ENCODE data around the gene SERF2. TPM values are rescaled to one million over a fixed set of nuclear protein-coding genes. Genes with fewer than 3 reads are reported as not detected.
"Not testable (repeated sequence)": the region's sequence is repeated elsewhere in the genome, so short reads cannot be mapped to it uniquely, and the experiment has no call there.

The SERF2 gene
- total RNA-seq, 1 donor from 2014 or later: 681 TPM

GRCh38 chr15:43792761-43793476 lies 799 bp downstream of the SERF2 start:
- intact Hi-C loops (cut with micrococcal nuclease): loop anchor here (1.0 to 10.0 kb wide), 7 partner anchors 7 to 1518 kb away; partner anchors contain the start of genes CTDSPL2, GANC, GOLM2 and HYPK

GRCh38 chr15:43793647-43794046 lies 1.5 kb downstream of the SERF2 start:
- intact Hi-C loops (cut with micrococcal nuclease): loop anchor here (2.0 to 10.0 kb wide), 3 partner anchors 301 to 1519 kb away; partner anchors contain the start of genes CTDSPL2, GANC, TMEM87A and TP53BP1

DNA sequence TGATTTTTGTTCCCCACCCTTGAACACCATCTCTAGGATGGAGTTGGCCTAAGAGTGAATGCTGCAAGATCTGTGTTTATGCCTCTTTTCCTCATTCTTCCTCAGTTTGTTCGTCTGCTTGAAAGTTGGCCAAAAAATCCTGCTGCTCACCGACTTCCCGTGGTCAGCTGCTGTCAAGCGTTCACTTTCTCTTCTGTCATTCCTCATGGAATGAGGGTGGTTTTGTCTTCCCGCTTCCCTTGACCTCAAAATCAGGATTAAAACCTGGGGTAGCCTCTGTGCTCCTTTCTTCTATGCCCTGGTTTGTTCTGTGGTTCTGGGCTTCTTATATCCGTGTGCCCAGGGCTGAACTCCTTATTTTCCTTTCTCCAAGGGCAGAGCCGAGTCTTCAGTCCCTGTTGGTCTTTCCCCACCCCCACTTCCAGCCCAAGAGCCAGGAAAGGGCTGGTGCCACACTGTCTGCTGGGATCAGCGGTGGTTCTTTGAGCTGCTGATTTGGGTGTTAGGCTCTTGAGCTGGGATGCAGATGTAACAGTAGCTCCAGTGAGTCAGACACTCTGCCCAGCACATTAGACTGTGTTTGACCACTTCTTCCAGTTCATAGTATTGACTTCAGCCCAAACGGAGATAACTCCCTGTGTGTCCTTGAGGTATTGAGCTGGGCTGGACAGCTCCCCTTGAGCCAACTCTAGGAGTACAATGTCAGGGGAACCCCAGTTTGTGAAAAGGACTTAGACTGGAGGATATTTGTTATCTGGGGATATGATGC lies 2.3 kb downstream of the SERF2 start:
- intact Hi-C loops (cut with micrococcal nuclease): loop anchor here (5.0 to 10.0 kb wide), 2 partner anchors 302 to 1520 kb away; partner anchors contain the start of genes GANC, TMEM87A and TP53BP1

GRCh38 chr15:43795197-43795596 lies 3.1 kb downstream of the SERF2 start:
- intact Hi-C loops (cut with micrococcal nuclease): loop anchor here (10.0 kb wide), 1 partner anchor 1520 kb away; the partner anchor contains the start of genes GANC and TMEM87A

- intact Hi-C loops (cut with micrococcal nuclease): loop anchor here (10.0 kb wide), 1 partner anchor 1521 kb away; the partner anchor contains the start of genes GANC and TMEM87A
Observed at GRCh38 chr15:43795997-43796396, 3.9 kb downstream of the SERF2 start.

DNA sequence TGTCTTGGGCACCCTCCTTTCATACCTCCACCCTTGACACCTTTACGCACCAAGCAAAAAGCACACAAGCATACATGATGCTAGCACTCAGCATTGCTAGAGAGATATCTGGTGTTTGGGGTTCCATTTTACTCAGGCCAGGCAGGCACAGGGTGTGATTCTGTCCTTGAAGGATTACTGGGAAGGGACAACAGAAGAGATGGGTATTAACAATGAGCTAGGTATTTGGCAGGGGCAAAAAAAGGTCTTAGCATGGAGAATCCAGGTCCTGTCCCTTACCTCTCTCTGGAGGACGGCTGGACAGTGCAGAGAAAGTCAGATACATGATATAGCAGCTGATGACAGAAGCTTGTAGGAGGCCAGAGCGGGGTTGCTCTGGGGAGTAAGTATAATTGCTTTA lies 4.4 kb downstream of the SERF2 start:
- intact Hi-C loops (cut with micrococcal nuclease): loop anchor here (10.0 kb wide), 1 partner anchor 1522 kb away; the partner anchor contains the start of genes GANC and TMEM87A

- intact Hi-C loops (cut with micrococcal nuclease): loop anchor here (10.0 kb wide), 1 partner anchor 1525 kb away; the partner anchor contains the start of genes GANC and TMEM87A
Observed at GRCh38 chr15:43799209-43799944, 7.3 kb downstream of the SERF2 start.

- intact Hi-C loops (cut with micrococcal nuclease): loop anchor here (1.0 to 10.0 kb wide), 6 partner anchors 8 to 1525 kb away; partner anchors contain the start of genes GANC, MFAP1, SERF2 and TMEM87A
Observed at GRCh38 chr15:43799945-43800285, 7.8 kb downstream of the SERF2 start, which contains the start of gene SERINC4. Gene SERINC4, minus strand, starts transcription at chr15:43800220. Its CDS starts 234 bp downstream, at chr15:43799986.

GRCh38 chr15:43800286-43801141 lies 8.4 kb downstream of the SERF2 start, which contains the start of gene HYPK:
Gene HYPK, plus strand, starts transcription at chr15:43800599. Its CDS starts 24 bp downstream, at chr15:43800623.
- intact Hi-C loops (cut with micrococcal nuclease): loop anchor here (1.0 to 2.0 kb wide), 5 partner anchors 8 to 307 kb away; partner anchors contain the start of genes MFAP1, SERF2 and TP53BP1

DNA sequence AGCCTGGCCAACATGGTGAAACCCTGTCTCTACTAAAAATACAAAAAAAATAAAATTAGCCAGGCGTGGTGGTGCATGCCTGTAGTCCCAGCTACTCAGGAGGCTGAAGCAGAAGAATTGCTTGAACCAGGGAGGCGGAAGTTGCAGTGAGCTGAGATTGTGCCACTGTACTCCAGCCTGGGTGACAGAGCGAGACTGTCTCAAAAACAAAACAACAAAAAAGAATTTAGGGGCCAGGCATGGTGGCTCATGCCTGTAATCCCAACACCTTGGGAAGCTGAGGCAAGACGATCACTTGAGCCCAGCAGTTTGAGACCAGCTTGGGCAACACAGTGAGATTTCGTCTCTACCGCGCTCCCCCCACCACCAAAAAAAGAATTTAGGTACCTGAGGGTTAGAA lies 10.6 kb downstream of the SERF2 start:
- intact Hi-C loops (cut with micrococcal nuclease): not testable (repeated sequence)

DNA sequence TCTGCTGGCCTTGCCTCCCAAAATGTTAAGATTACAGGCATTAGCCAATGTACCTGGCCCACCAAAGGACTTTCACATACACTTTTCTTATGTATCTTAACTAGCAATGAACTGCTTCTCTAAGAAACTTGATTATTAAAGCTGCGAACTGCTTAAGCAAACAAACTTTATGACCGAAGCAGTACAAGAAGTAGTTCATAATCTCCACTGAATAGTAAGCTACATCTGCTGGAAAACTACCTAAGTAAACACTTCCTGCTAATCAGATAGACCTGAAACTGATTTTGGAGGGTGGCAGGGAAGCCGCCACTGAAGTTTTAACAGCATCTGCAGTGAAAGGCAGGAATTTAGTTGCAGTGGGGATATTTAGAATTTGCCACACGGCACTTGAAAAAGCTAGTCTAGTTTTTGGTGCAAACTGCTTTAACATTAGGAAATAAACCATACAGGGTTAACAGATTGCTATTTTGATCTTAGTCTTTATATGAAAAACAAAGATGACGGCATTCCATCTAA lies 16.4 kb downstream of the SERF2 start:
- intact Hi-C loops (cut with micrococcal nuclease): no loop called here

DNA sequence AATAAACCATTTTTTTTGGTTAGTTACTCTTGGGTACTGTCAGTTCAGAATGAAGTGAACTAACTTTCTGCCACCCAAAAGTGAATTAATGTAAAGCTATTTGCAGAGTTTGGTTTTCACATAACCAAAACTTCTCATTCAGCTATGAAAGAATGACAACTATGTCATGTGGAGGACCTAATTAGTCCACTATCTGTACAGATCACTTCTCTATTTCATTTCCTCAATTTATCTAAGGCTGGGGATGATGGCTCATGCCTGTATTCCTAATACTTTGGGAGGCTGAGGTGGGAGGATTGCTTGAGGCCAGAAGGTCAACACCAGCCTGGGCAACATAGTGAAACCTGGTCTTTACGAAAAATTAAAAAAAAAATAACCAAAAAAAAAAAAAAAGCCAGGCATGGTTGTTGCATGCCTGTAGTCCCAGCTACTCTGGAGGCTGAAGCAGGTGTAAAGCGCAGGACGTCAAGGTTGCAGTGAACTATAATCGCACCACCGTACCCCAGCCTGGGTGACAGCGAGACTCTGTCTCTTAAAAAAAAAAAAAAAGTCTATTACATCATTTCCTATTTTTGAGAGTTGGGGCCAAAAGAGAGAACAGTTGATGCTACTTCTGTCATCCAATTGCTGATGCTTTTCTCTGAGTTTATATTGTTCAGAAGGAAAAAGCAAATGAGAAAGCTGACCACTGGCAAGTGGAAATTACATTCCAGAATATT lies 17.0 kb downstream of the SERF2 start:
- intact Hi-C loops (cut with micrococcal nuclease): no loop called here

GRCh38 chr15:43815064-43815463 lies 22.9 kb downstream of the SERF2 start:
- intact Hi-C loops (cut with micrococcal nuclease): not testable (repeated sequence)

DNA sequence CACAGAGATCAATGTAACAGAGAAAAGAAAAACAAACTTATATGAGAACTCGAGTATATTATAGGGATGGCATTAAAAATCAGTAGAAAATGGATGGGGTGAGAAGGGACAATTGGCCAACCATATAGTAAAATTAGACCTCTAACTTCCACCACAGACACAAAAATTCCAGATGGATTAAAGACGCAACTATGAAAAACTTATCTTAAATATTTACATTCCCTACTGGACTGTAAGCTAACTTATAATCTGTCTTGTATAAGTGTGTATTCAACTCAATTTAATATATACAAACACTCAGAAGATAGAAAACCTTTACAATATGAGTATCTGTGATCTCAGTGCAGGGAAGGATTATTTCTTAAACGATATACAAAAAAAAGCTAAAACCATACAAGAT lies 29.4 kb downstream of the SERF2 start:
- intact Hi-C loops (cut with micrococcal nuclease): loop anchor here (10.0 kb wide), 5 partner anchors 307 to 1547 kb away; partner anchors contain the start of genes CCNDBP1, EIF3J, GANC and MAP1A

- intact Hi-C loops (cut with micrococcal nuclease): loop anchor here (1.0 to 10.0 kb wide), 13 partner anchors 24 to 1550 kb away; partner anchors contain the start of genes CCNDBP1, CTDSPL2, EIF3J and GANC
Observed at GRCh38 chr15:43824302-43825246, 32.5 kb downstream of the SERF2 start, which contains the start of gene MFAP1. Gene MFAP1, minus strand, starts transcription at chr15:43824690. Its CDS starts 121 bp downstream, at chr15:43824569.

DNA sequence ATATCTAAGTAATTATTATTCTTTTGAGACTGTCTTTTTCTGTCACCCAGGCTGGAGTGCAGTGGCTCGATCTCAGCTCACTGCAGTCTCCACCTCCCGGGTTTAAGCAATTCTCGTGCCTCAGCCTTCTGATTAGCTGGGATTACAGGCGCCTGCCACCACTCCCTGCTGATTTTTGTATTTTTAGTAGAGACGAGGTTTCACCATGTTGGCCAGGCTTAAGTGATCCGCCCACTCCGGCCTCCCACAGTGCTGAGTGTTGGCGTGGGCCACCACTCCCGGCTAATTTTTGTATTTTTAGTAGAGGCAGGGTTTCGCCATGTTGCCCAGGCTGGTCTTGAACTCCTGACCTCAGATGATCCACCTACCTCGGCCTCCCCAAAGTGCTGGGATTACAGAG lies 33.2 kb downstream of the SERF2 start:
- intact Hi-C loops (cut with micrococcal nuclease): loop anchor here (2.0 to 10.0 kb wide), 8 partner anchors 311 to 1551 kb away; partner anchors contain the start of genes CCNDBP1, CTDSPL2, EIF3J and GANC

GRCh38 chr15:43826029-43826507 lies 33.9 kb downstream of the SERF2 start:
- intact Hi-C loops (cut with micrococcal nuclease): loop anchor here (5.0 to 10.0 kb wide), 7 partner anchors 311 to 1551 kb away; partner anchors contain the start of genes CCNDBP1, CTDSPL2, EIF3J and GANC

Measured in T-helper 1 cell treated with Interleukin-12 subunit alpha and Interleukin-12 subunit beta and Interleukin-4 antibody, amounts not matched to agents 30 ng/mL and 1 ng/mL, for 36 hours (primary cell).